ENCODE results near the gene ANAPC7. TPM values are rescaled to one million over a fixed set of nuclear protein-coding genes. Genes with fewer than 3 reads are reported as not detected.
A peak's percentile ranks its signal among the peaks of the same experiment; 100 is the strongest.
"Not testable (repeated sequence)": the region's sequence is repeated elsewhere in the genome, so short reads cannot be mapped to it uniquely, and the experiment has no call there.

Gene ANAPC7
- total and polyA plus RNA-seq, 3 donors from 2014 or later, result 67.1 to 96.5 (median 94.4) TPM

DNA sequence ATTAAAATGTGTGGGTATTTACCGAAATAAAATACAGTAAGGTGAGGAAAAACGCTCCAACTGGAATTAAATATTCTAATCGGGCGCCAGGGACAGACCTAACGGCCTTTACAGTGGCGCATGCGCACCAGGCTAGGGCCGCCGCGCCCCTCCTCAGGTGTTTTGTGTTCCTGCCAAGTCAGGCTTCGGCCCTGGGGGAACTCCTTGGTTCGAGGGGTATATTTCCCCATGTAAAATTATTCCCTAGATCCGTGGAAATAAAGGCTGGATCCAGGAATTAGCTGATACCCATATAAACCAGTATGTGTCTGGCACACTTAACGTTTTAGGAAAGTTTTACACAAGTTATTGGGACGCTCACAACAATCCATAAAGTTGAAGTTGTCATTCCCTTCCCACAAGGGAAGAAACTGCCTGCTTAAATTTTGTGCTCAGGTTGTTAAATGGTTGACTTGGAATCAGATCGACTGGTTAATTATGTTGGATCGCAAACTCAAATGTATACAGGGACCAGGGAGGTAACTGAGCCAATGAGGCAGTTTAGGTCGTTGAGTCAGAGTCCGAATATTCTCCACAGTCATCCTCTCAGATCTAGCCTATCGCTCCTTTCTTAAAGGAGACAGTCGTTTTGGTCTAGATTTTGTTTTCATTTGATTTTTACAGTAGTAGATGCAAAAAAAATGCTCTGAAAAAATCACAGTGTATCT lies 621 bp upstream of the ANAPC7 start:
- Histone ChIP-seq H3K36me3 (ENCODE audit: low read depth, missing control alignments) (no peaks in the 10 kb centered on the region), H3K4me3 (peak overlapping the region; percentile 86 to 91), H3K27me3 (no peaks in the 10 kb centered on the region), H3K27ac (peak overlapping the region; percentile 95 to 99), H3K4me1 (peaks cover 10% of the 10 kb centered on the region), H3K9me3 (no peaks in the 10 kb centered on the region)
- whole genome bisulfite sequencing, 2 donors, result 12 to 16% methylated on average over 21 of the region's 21 CpGs
- peak; percentile 85 for DNase-seq
- intact Hi-C loops (cut with DNase I; ENCODE audit: low total_unique reads), result no loop called here
- TF ChIP-seq POLR2A (IDR thresholded peaks at IDR 0.05), result no peak
- TF ChIP-seq, protein P1, sequence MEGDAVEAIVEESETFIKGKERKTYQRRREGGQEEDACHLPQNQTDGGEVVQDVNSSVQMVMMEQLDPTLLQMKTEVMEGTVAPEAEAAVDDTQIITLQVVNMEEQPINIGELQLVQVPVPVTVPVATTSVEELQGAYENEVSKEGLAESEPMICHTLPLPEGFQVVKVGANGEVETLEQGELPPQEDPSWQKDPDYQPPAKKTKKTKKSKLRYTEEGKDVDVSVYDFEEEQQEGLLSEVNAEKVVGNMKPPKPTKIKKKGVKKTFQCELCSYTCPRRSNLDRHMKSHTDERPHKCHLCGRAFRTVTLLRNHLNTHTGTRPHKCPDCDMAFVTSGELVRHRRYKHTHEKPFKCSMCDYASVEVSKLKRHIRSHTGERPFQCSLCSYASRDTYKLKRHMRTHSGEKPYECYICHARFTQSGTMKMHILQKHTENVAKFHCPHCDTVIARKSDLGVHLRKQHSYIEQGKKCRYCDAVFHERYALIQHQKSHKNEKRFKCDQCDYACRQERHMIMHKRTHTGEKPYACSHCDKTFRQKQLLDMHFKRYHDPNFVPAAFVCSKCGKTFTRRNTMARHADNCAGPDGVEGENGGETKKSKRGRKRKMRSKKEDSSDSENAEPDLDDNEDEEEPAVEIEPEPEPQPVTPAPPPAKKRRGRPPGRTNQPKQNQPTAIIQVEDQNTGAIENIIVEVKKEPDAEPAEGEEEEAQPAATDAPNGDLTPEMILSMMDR (IDR thresholded peaks at IDR 0.05), result peak in 1 of 3 experiments; percentile 10

DNA sequence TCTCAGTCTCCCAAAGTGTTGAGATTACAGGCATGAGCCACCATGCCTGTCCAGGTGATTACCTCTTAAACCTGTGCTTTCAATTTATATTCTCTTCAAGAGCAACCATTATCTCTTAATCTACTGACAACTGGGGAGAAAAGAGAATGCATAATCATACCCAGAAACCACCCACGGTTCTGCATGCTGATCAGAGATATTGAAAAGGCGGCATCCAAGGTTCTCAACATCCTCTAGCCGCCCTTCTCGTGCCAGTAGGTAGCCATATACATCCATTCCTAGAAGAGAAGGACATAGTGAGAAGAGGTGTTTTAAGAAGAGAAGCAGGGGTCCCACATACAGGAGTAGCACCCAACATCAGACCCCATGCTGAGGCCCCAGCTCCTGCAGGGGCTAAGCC lies 20.8 kb downstream of the ANAPC7 start:
- intact Hi-C loops (cut with DNase I; ENCODE audit: low total_unique reads), result no loop called here
- Histone ChIP-seq H3K9me3 (no peaks in the 10 kb centered on the region), H3K36me3 (ENCODE audit: low read depth, missing control alignments) (no peaks in the 10 kb centered on the region), H3K4me1 (no peaks in the 10 kb centered on the region), H3K27ac (no peak overlapping the region), H3K27me3 (no peaks in the 10 kb centered on the region), H3K4me3 (no peak overlapping the region)
- 89 to 92% methylated on average over 4 of the region's 4 CpGs for WGBS, 2 donors
- TF ChIP-seq POLR2A (IDR thresholded peaks at IDR 0.05), result no peak
- TF ChIP-seq, protein P1 (IDR thresholded peaks at IDR 0.05), result no peak
- no peak for DNase-seq

DNA sequence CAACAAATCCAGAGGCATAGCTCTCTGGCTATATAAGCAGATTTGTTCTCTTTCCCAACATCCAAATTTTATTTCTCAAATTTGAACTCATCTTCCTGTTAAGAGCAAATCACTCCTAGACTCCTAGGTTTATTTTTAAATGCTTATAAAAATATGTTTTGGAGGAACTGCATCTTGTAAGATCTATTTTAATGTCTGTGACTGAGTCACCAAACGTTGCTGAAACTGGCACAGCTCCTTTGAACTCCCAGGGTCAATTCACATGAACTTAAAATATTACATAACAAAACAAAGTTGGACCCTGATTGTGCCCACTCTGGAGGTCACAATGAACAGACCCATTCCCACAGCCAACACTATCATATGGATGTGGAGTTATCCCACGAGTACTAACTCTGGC lies 23.9 kb downstream of the ANAPC7 start:
- no peak overlapping the region for H3K27ac ChIP-seq
- 75 to 81% methylated on average over 2 of the region's 2 CpGs for WGBS, 2 donors

DNA sequence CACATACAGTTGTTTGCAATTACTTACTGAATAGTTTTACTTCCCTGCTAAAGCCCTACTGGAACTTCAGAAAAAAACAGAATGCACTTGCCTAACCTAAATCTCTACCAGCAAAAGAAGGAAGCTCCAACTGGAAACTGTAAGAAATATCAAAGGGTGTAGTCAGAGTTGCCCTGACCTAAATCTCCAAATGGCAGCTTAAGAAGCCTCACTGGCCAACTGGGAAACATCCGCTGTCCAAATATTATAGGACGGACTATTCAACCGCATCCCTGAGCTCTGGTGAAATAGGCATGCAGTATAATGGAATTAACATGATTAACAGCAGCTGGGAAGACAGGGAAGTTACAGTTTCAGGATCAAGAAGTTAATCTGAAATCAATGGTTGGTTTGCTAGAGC lies 24.3 kb downstream of the ANAPC7 start:
- no peaks in the 10 kb centered on the region for H3K4me1 ChIP-seq
- no peaks in the 10 kb centered on the region for H3K27me3 ChIP-seq
- no peak overlapping the region for H3K4me3 ChIP-seq
- TF ChIP-seq POLR2A (IDR thresholded peaks at IDR 0.05), result no peak
- TF ChIP-seq, protein P1 (IDR thresholded peaks at IDR 0.05), result no peak
- H3K9me3 ChIP-seq, result no peaks in the 10 kb centered on the region
- DNase-seq, result no peak
- intact Hi-C loops (cut with DNase I; ENCODE audit: low total_unique reads), result no loop called here
- 95 to 98% methylated on average over 3 of the region's 3 CpGs for WGBS, 2 donors
- no peaks in the 10 kb centered on the region for H3K36me3 ChIP-seq (ENCODE audit: low read depth, missing control alignments)
- H3K27ac ChIP-seq, result no peak overlapping the region

More for the DNA sequence above, 23.9 kb downstream of the ANAPC7 start:
- no peaks in the 10 kb centered on the region for H3K27me3 ChIP-seq
- H3K9me3 ChIP-seq, result no peaks in the 10 kb centered on the region
- no peaks in the 10 kb centered on the region for H3K36me3 ChIP-seq (ENCODE audit: low read depth, missing control alignments)
- intact Hi-C loops (cut with DNase I; ENCODE audit: low total_unique reads), result no loop called here
- H3K4me3 ChIP-seq, result no peak overlapping the region
- H3K4me1 ChIP-seq, result no peaks in the 10 kb centered on the region
- DNase-seq, result no peak
- TF ChIP-seq, protein P1 (IDR thresholded peaks at IDR 0.05), result no peak
- TF ChIP-seq POLR2A (IDR thresholded peaks at IDR 0.05), result no peak

DNA sequence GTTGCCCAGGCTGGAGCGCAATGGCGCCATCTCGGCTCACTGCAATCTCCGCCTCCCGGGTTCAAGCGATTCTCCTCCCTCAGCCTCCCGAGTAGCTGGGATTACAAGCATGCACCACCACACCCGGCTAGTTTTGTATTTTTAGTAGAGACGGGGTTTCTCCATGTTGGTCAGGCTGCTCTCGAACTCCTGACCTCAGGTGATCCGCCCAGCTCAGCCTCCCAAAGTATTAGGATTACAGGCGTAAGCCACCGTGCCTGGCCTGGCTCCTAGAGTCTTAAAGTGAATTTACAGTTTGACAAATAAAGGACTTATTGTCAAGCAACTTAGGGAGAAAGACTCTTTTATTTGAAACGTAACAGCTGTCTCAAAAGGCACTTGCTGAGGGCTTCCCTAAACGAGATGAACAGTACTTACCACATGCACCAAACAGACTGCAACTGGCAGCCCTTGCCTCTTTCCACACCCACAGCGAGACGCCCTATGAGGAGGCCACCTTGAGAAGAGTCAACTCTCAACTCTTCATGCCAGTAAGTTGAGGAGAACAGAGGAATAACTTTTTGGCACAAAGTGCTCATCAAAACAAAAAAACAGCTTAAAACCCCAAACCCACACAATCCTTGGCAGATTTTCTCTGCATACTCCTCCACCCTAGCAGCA lies 25.2 kb downstream of the ANAPC7 start:
- WGBS, 2 donors, result 86 to 88% methylated on average over 17 of the region's 17 CpGs
- H3K27ac ChIP-seq; intact Hi-C loops (cut with DNase I; ENCODE audit: low total_unique reads); H3K36me3 ChIP-seq (ENCODE audit: low read depth, missing control alignments); DNase-seq; H3K27me3 ChIP-seq; H3K4me1 ChIP-seq; H3K4me3 ChIP-seq; H3K9me3 ChIP-seq: not testable (repeated sequence)

All from testis (tissue), 3 donors.